ENCODE data around the gene RALGAPA1.

- TF ChIP-seq, protein P1, sequence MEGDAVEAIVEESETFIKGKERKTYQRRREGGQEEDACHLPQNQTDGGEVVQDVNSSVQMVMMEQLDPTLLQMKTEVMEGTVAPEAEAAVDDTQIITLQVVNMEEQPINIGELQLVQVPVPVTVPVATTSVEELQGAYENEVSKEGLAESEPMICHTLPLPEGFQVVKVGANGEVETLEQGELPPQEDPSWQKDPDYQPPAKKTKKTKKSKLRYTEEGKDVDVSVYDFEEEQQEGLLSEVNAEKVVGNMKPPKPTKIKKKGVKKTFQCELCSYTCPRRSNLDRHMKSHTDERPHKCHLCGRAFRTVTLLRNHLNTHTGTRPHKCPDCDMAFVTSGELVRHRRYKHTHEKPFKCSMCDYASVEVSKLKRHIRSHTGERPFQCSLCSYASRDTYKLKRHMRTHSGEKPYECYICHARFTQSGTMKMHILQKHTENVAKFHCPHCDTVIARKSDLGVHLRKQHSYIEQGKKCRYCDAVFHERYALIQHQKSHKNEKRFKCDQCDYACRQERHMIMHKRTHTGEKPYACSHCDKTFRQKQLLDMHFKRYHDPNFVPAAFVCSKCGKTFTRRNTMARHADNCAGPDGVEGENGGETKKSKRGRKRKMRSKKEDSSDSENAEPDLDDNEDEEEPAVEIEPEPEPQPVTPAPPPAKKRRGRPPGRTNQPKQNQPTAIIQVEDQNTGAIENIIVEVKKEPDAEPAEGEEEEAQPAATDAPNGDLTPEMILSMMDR (IDR thresholded peaks at IDR 0.05) = no peak
- no peak for TF ChIP-seq POLR2A (IDR thresholded peaks at IDR 0.05)
- TF ChIP-seq POLR2AphosphoS5 (IDR thresholded peaks at IDR 0.05) = no peak
Observed at GRCh38 chr14:35810963-35811362, 1.9 kb upstream of the RALGAPA1 start.

Measured in prostate gland (tissue), 2 donors.